ENCODE data around the gene CERS5. TPM values are rescaled to one million over a fixed set of nuclear protein-coding genes. Genes with fewer than 3 reads are reported as not detected.
A peak's percentile ranks its signal among the peaks of the same experiment; 100 is the strongest.

Gene CERS5
- total RNA-seq, 1 donor from 2014 or later: 33.2 TPM

- no peak for TF ChIP-seq CTCF (IDR thresholded peaks at IDR 0.05)
- DNase-seq (no peak), ATAC-seq (no peak)
- peaks cover 8% of the 10 kb centered on the region for H3K4me1 ChIP-seq
- H3K36me3 ChIP-seq: peaks cover 57% of the 10 kb centered on the region
- no peaks in the 10 kb centered on the region for H3K27me3 ChIP-seq
- no peak overlapping the region for H3K27ac ChIP-seq
- no peaks in the 10 kb centered on the region for H3K9me3 ChIP-seq
- no peak overlapping the region for H3K4me3 ChIP-seq
- intact Hi-C loops (cut with DNase I): no loop called here
Measured at GRCh38 chr12:50192908-50193307, 25.7 kb upstream of the CERS5 start.

DNA sequence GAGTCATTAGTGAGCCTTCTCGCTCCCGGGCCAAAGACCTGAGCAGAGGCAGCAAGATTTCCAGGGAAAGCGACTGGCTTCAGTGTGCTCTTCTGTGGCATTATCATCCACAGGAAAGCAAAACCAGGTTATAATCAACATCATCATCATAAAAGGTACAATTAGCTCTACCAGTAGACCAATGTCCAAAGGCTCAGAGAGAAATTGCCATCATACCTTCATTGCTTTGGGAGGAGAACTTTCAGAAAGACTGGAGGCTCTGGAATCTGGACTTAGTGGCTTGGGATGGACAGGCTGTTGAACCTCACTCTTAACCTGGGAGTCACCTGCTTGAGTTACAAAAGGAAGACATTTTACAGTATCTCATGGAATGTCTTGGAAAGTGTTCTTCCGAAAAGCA is 25.1 kb upstream of the CERS5 start:
- no peaks in the 10 kb centered on the region for H3K9me3 ChIP-seq
- no peak overlapping the region for H3K27ac ChIP-seq
- peaks cover 50% of the 10 kb centered on the region for H3K36me3 ChIP-seq
- DNase-seq (no peak), ATAC-seq (no peak)
- no peaks in the 10 kb centered on the region for H3K27me3 ChIP-seq
- H3K4me1 ChIP-seq: peaks cover 6% of the 10 kb centered on the region
- TF ChIP-seq CTCF (IDR thresholded peaks at IDR 0.05): no peak
- H3K4me3 ChIP-seq: no peak overlapping the region
- intact Hi-C loops (cut with DNase I): no loop called here

DNA sequence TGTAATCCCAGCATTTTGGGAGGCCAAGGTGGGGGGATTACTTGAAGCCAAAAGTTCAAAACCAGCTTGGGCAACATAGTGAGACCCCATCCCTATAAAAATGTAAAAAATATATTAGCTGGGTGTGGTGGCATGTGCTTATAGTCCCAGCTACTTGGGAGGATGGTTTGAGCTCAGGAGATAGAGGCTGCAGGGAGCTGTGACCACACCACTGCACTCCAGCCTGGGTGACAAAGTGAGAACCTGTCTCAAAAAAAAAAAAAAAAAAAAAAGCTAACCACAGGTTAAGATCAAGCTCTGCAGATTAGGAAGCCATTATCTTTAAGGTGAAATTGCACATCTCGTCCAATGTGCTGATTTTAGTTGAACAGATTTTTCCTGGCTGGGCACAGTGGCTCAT is 23.7 kb upstream of the CERS5 start:
- Histone ChIP-seq H3K27me3 (no peaks in the 10 kb centered on the region), H3K27ac (no peak overlapping the region), H3K4me1 (peaks cover 6% of the 10 kb centered on the region), H3K4me3 (no peak overlapping the region), H3K36me3 (peaks cover 50% of the 10 kb centered on the region), H3K9me3 (no peaks in the 10 kb centered on the region)
- intact Hi-C loops (cut with DNase I): no loop called here
- TF ChIP-seq CTCF (IDR thresholded peaks at IDR 0.05): no peak
- ATAC-seq: no peak
- DNase-seq: no peak

DNA sequence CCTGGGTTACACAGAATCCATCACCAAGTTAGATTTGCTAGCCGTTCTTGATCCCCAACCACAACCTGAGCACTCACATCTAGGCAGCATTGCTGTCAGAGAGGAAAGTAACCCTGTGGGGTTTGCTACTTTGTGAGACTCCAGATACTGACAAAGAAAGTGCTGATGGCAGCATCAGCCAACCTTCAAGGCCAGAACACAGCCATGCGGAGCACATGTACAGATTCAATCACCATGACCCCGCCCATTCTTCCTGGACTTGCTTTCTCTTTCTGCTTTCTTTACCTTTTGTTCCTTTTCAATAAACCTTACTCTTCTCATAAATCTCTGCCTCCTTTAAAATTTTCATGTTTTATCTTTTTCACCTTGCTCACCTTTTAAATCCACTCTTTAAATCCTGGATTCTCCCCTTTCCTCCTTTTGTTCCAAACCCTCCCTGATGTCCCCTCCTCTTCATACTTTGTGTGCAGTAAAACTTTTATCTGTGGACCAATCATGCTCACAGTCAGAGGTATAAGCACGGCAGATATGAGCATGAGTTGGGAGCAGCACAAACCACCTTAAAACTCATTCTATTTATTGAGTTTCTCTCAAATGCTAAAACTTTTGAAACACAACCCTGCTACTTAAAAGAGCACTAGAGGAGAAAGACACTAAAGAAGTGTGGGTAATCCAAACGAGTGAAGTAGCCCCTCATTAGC is 21.9 kb upstream of the CERS5 start:
- no peak for TF ChIP-seq CTCF (IDR thresholded peaks at IDR 0.05)
- Histone ChIP-seq H3K27me3 (no peaks in the 10 kb centered on the region), H3K4me3 (no peak overlapping the region), H3K9me3 (no peaks in the 10 kb centered on the region), H3K36me3 (peaks cover 33% of the 10 kb centered on the region), H3K4me1 (peaks cover 12% of the 10 kb centered on the region), H3K27ac (peak overlapping the region; percentile 3)
- ATAC-seq: no peak
- DNase-seq: no peak
- intact Hi-C loops (cut with DNase I): no loop called here

DNA sequence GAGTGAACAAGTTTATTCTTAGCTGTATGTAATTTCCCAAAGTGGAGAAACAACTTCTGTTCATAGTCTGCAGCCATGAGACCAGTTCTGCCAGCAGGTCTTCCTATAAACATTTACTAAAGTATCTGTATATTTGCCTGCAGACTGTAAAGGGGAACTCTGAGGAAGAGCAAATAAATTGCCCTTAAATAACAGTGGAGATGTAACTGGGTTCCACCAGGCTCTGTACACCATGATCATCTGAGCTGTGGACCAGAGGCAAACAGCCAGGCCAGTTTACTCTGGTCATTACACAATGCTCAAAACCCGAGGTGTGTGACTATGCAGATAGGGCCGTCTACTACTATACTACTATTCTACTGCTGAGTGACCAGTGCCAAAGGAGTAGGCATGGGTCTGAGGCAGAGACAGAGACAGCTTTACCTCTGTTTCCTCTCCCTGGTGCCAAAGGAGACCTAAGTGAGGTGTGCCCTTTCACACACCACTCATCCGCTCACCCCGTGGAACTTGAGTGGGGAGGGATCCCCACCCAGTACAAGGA is 21.1 kb upstream of the CERS5 start:
- intact Hi-C loops (cut with DNase I): no loop called here
- Histone ChIP-seq H3K27ac (no peak overlapping the region), H3K4me1 (peaks cover 12% of the 10 kb centered on the region), H3K27me3 (no peaks in the 10 kb centered on the region), H3K9me3 (no peaks in the 10 kb centered on the region), H3K4me3 (no peak overlapping the region), H3K36me3 (peaks cover 35% of the 10 kb centered on the region)
- no peak for DNase-seq
- peak; percentile 47 for ATAC-seq
- no peak for TF ChIP-seq CTCF (IDR thresholded peaks at IDR 0.05)
